HAP-1 (cell line): ENCODE results near the gene MMP17.

Source experiments
- DNase-seq, 2 experiments: peaks; one replicate each; pipeline ENCODE4 v3.0.0-alpha.2; 2016 to 2020; ENCODE audit warnings: low spot score in 2 of 2
- H3K27me3 ChIP-seq: fragments of 250-450 bp; sonication (Bioruptor Pico); 2 replicates; pipeline ENCODE4 v1.5.1; 2020; ENCODE audit warnings: low read depth, mild to moderate bottlenecking, moderate library complexity
- H3K36me3 ChIP-seq: fragments of 250-450 bp; sonication (Bioruptor Pico); replicated peaks from 2 replicates; pipeline ENCODE4 v1.5.1; 2020; ENCODE audit warnings: mild to moderate bottlenecking
- H3K4me1 ChIP-seq: fragments of 250-450 bp; sonication (Bioruptor Pico); 2 replicates; pipeline ENCODE4 v1.5.1; 2020; ENCODE audit warnings: mild to moderate bottlenecking
- H3K4me3 ChIP-seq: fragments of 250-450 bp; sonication (Bioruptor Pico); 2 replicates; pipeline ENCODE4 v1.5.1; 2020; ENCODE audit warnings: mild to moderate bottlenecking, moderate library complexity
- H3K9me3 ChIP-seq: fragments of 250-450 bp; sonication (Bioruptor Pico); 2 replicates; pipeline ENCODE4 v1.5.1; 2020; ENCODE audit warnings: mild to moderate bottlenecking, moderate library complexity
- in situ Hi-C: fragments of 300-500 bp; cut with MboI; formaldehyde crosslinking; loops from 3 replicates; pipeline ENCODE4 v1.14.3; 2020; ENCODE audit warnings: low sequenced_read_pairs, inconsistent platforms, mixed read lengths

Gene MMP17

DNA sequence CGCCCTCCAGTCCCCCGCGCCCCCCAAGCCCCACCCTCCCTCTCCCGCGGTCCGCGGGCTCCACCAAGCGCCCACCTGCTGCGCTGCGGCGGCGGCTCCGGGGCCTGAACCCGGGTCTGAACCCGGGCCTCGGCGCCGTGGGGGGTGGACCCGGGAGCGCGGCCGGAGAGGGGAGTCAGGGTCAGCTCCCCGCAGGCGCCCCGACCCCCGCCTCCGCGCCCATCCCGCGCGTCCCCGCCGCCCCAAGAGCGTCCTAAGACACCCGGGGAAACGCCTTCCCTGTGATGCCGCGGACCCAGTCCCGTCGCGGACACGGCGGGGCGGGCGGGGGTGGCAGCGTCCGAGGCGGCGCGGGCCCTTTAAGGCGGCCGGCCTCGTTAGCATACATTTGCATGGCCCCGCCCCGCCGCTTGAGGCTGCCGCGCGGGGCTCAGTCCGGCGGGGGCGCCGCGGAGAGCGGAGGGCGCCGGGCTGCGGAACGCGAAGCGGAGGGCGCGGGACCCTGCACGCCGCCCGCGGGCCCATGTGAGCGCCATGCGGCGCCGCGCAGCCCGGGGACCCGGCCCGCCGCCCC is at the start of gene MMP17:
MMP17 (plus strand) TSS at position 433 of the 574 bp plus-strand sequence; CDS start at position 535, 102 bp downstream.
- DNase-seq = peak; percentile 76 to 85
- peaks cover 4% of the 10 kb centered on the region for H3K4me1 ChIP-seq
- no peaks in the 10 kb centered on the region for H3K9me3 ChIP-seq
- H3K4me3 ChIP-seq = peak within 1 kb of the TSS; percentile 68
- in situ Hi-C loops = no loop called here
- H3K27me3 ChIP-seq = no peaks in the 10 kb centered on the region
- H3K36me3 ChIP-seq = no peaks in the 10 kb centered on the region

DNA sequence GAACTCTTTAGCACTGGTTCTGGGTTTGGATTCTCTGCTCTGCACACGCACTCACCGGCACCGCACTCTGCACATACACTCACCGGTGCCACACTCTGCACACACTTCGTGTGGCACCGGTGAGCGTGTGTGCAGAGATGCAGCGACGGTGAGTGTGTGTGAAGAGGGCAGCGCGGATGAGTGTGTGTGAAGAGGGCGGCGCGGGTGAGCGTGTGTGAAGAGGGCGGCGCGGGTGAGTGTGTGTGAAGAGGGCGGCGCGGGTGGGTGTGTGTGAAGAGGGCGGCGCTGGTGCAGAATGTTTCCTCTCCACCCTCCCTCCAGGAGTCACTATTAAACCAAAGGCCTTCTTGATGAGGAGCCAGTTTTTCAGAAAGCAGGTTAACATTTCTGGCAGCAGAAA is 49.2 kb upstream of the MMP17 start:
- in situ Hi-C loops = no loop called here
- no peaks in the 10 kb centered on the region for H3K9me3 ChIP-seq
- H3K4me3 ChIP-seq = no peak overlapping the region
- peaks cover 9% of the 10 kb centered on the region for H3K4me1 ChIP-seq
- DNase-seq = no peak
- H3K36me3 ChIP-seq = peaks cover 49% of the 10 kb centered on the region
- no peaks in the 10 kb centered on the region for H3K27me3 ChIP-seq

- Histone ChIP-seq H3K9me3 (no peaks in the 10 kb centered on the region), H3K4me1 (peaks cover 26% of the 10 kb centered on the region), H3K36me3 (peaks cover 60% of the 10 kb centered on the region), H3K4me3 (no peak overlapping the region), H3K27me3 (no peaks in the 10 kb centered on the region)
- in situ Hi-C loops = no loop called here
- DNase-seq = no peak
Observed at GRCh38 chr12:131782061-131782460, 46.1 kb upstream of the MMP17 start.

DNA sequence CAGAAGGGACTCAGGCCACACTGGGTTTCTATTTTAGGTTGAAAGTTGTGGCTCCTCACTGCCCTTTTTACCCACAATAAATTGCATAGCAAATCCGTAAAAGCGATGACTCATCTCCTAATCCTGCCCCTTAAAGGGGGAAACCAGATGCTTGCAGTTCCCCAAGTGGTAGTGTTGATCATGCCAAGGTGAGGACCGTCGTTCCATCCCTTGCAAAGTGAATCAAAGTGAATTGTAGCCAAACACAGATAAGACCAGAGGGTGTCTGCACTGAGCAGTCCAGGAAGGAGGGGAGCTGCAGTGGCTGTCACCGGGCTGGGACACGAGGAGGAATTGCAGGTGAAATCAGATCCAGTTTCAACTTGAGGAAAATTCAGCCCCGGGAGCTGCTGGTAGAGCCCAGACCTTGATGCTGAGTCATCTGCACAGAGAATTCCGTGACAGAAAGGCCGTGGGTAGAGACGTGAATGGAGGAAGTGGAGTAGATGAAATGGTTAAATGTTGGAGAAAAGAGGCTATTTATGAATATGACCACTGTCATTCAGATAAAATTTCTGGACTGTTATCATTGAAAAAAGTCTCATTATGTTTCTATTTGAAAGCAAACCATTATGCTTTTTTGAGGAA is 44.2 kb upstream of the MMP17 start:
- DNase-seq = peak; percentile 70 to 81
- in situ Hi-C loops = no loop called here
- H3K4me1 ChIP-seq = peaks cover 26% of the 10 kb centered on the region
- peaks cover 54% of the 10 kb centered on the region for H3K36me3 ChIP-seq
- no peaks in the 10 kb centered on the region for H3K27me3 ChIP-seq
- H3K4me3 ChIP-seq = peak overlapping the region; percentile 2; the same call in 1 of the 2 replicates
- no peaks in the 10 kb centered on the region for H3K9me3 ChIP-seq

DNA sequence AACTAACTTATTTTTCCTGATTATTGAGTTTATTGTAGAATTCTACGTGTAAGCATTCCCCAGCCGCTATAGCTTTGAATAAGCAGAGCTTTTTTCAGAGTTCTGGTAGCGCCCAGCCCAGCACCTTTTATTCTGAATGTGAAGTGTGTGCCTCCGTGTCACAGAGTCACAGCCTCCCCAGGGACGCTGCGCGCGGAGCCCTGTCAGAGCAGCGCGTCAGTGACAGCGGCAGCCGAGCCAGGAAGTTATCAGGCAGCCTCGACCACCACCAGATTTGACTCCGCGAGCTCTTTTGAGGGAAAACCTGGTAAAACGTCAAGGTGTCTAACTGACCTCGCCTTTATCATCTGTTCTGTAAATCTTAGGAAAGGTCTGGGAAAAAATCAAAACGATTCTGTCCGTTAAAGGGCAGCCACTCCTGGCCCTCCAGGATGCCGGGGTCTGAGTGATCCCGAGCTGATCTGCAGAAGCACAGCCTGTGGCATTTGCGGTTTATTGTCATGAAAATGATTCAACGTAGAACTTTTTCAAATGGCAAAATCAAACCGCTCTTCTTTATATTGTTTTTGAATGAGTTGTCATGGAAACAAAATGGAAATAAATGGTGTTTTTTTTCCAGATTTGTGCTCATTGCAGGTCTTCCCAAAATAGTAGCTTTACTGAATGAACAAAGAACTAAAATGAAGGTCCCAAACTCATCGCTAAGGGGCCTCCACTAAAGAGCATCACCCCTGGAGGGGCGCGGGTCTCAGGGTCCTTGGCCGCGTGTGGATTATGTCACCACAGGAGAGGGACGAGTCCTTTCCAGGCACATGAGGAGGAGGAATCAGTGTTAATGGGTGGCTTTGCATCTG is 43.1 kb upstream of the MMP17 start:
- H3K4me3 ChIP-seq = peak overlapping the region; percentile 6
- peaks cover 51% of the 10 kb centered on the region for H3K36me3 ChIP-seq
- in situ Hi-C loops = no loop called here
- peak; percentile 74 to 76 for DNase-seq
- H3K9me3 ChIP-seq = no peaks in the 10 kb centered on the region
- H3K4me1 ChIP-seq = peaks cover 26% of the 10 kb centered on the region
- H3K27me3 ChIP-seq = no peaks in the 10 kb centered on the region

GRCh38 chr12:131785763-131786330 is 42.3 kb upstream of the MMP17 start:
- H3K4me1 ChIP-seq = peaks cover 26% of the 10 kb centered on the region
- no peaks in the 10 kb centered on the region for H3K27me3 ChIP-seq
- in situ Hi-C loops = no loop called here
- no peak overlapping the region for H3K4me3 ChIP-seq
- no peaks in the 10 kb centered on the region for H3K9me3 ChIP-seq
- DNase-seq = no peak
- peaks cover 51% of the 10 kb centered on the region for H3K36me3 ChIP-seq

DNA sequence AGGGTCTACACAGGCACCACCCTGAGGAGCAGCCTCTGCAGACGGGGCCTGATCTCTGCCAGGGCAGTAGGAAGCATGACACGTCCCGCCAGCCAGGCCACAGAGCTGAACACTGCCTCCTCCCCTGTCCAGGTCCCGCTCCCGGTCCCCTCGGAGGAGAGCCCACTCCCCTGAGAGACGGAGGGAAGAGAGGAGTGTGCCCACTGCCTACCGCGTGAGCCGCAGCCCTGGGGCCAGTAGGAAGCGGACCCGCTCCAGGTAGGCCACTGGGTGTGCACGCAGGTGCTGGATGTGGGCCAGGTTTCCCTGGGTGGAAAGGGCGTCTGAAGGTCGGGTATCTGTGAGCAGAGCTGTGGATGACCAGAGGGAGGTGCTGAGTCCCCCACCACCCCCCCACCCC is 41.9 kb upstream of the MMP17 start:
- Histone ChIP-seq H3K4me1 (peaks cover 26% of the 10 kb centered on the region), H3K36me3 (peaks cover 53% of the 10 kb centered on the region), H3K27me3 (no peaks in the 10 kb centered on the region), H3K4me3 (no peak overlapping the region), H3K9me3 (no peaks in the 10 kb centered on the region)
- in situ Hi-C loops = no loop called here
- DNase-seq = no peak

GRCh38 chr12:131787143-131787660 is 41.0 kb upstream of the MMP17 start:
- Histone ChIP-seq H3K9me3 (no peaks in the 10 kb centered on the region), H3K27me3 (no peaks in the 10 kb centered on the region), H3K4me1 (peaks cover 26% of the 10 kb centered on the region), H3K4me3 (no peak overlapping the region), H3K36me3 (peaks cover 44% of the 10 kb centered on the region)
- in situ Hi-C loops = no loop called here
- no peak for DNase-seq

GRCh38 chr12:131788070-131788469 is 40.1 kb upstream of the MMP17 start:
- peaks cover 25% of the 10 kb centered on the region for H3K4me1 ChIP-seq
- in situ Hi-C loops = no loop called here
- H3K27me3 ChIP-seq = no peaks in the 10 kb centered on the region
- no peak for DNase-seq
- no peak overlapping the region for H3K4me3 ChIP-seq
- peaks cover 39% of the 10 kb centered on the region for H3K36me3 ChIP-seq
- H3K9me3 ChIP-seq = no peaks in the 10 kb centered on the region

GRCh38 chr12:131789638-131790037 is 38.6 kb upstream of the MMP17 start:
- no peaks in the 10 kb centered on the region for H3K27me3 ChIP-seq
- H3K4me1 ChIP-seq = peaks cover 11% of the 10 kb centered on the region
- no peaks in the 10 kb centered on the region for H3K9me3 ChIP-seq
- H3K4me3 ChIP-seq = no peak overlapping the region
- peaks cover 40% of the 10 kb centered on the region for H3K36me3 ChIP-seq
- no peak for DNase-seq
- in situ Hi-C loops = no loop called here

- Histone ChIP-seq H3K27me3 (no peaks in the 10 kb centered on the region), H3K9me3 (no peaks in the 10 kb centered on the region), H3K4me3 (no peak overlapping the region), H3K4me1 (no peaks in the 10 kb centered on the region), H3K36me3 (peaks cover 31% of the 10 kb centered on the region)
- no peak for DNase-seq
- in situ Hi-C loops = no loop called here
Observed at GRCh38 chr12:131793243-131794022, 34.8 kb upstream of the MMP17 start.

GRCh38 chr12:131794061-131794460 is 34.1 kb upstream of the MMP17 start:
- H3K4me1 ChIP-seq = no peaks in the 10 kb centered on the region
- in situ Hi-C loops = no loop called here
- H3K27me3 ChIP-seq = no peaks in the 10 kb centered on the region
- H3K4me3 ChIP-seq = no peak overlapping the region
- no peak for DNase-seq
- H3K9me3 ChIP-seq = no peaks in the 10 kb centered on the region
- H3K36me3 ChIP-seq = peaks cover 34% of the 10 kb centered on the region

GRCh38 chr12:131794573-131794972 is 33.6 kb upstream of the MMP17 start:
- in situ Hi-C loops = no loop called here
- Histone ChIP-seq H3K27me3 (no peaks in the 10 kb centered on the region), H3K36me3 (peaks cover 38% of the 10 kb centered on the region)

More at GRCh38 chr12:131794573-131794972, 33.6 kb upstream of the MMP17 start:
- Histone ChIP-seq H3K4me1 (no peaks in the 10 kb centered on the region), H3K9me3 (no peaks in the 10 kb centered on the region), H3K4me3 (no peak overlapping the region)
- no peak for DNase-seq
